Right lobe of liver (tissue), 4 donors: Measurements from ENCODE around the gene IL15RA.

Experiments
- CTCF ChIP-seq, 4 donors: fragments of 200-600 bp in 3 of 4; fragments of 450-650 bp in 1 of 4; IDR thresholded peaks; one replicate each; pipeline versions ENCODE4 v1.5.1 to v1.8.0; 2016 to 2022; ENCODE audit warnings: antibody characterized with exemption in 4 of 4, mild to moderate bottlenecking in 2 of 4
- POLR2A ChIP-seq: fragments of 450-650 bp; IDR thresholded peaks from one replicate; pipeline ENCODE4 v1.6.1; 2017; ENCODE audit warnings: antibody characterized with exemption, mild to moderate bottlenecking
- donor health status: DM: no; HTN: no; CAD: no.
- donor health status: DM: no; HTN: no; CAD: no.
- donor health status: DM: no; HTN: yes; CAD: no.

- TF ChIP-seq CTCF (IDR thresholded peaks at IDR 0.05) (no peak), POLR2A (peak; percentile 66)
These were observed 45.0 kb downstream of the IL15RA start for GRCh38 chr10:5932345-5932744.
